Measurements from ENCODE around the gene RANBP3.
A peak's percentile ranks its signal among the peaks of the same experiment; 100 is the strongest.
"Not testable (repeated sequence)": the region's sequence is repeated elsewhere in the genome, so short reads cannot be mapped to it uniquely, and the experiment has no call there.

The RANBP3 gene

GRCh38 chr19:5963855-5964254 is 14.1 kb downstream of the RANBP3 start:
- no peaks in the 10 kb centered on the region for H3K27me3 ChIP-seq (ENCODE audit: control insufficient read depth in 1 of 2, insufficient read depth in 2 of 2, low read length in 2 of 2)
- H3K9me3 ChIP-seq (ENCODE audit: control insufficient read depth in 2 of 2, low read length in 2 of 2), result no peaks in the 10 kb centered on the region
- H3K9ac ChIP-seq (ENCODE audit: low read length in 2 of 2), result no peak overlapping the region
- H3K4me1 ChIP-seq (ENCODE audit: control insufficient read depth, insufficient read depth, low read length), result peaks cover 86% of the 10 kb centered on the region
- no peak overlapping the region for H3K27ac ChIP-seq (ENCODE audit: low read length)
- no peak overlapping the region for H3K4me3 ChIP-seq (ENCODE audit: low read length in 2 of 2)
- H3K36me3 ChIP-seq (ENCODE audit: control insufficient read depth in 2 of 2, insufficient read depth in 2 of 2, low read length in 2 of 2), result no peaks in the 10 kb centered on the region

GRCh38 chr19:5963259-5963658 is 14.7 kb downstream of the RANBP3 start:
- H3K36me3 ChIP-seq (ENCODE audit: control insufficient read depth in 2 of 2, insufficient read depth in 2 of 2, low read length in 2 of 2); H3K9ac ChIP-seq (ENCODE audit: low read length in 2 of 2); H3K4me3 ChIP-seq (ENCODE audit: low read length in 2 of 2); H3K27me3 ChIP-seq (ENCODE audit: control insufficient read depth in 1 of 2, insufficient read depth in 2 of 2, low read length in 2 of 2); H3K9me3 ChIP-seq (ENCODE audit: control insufficient read depth in 2 of 2, low read length in 2 of 2): not testable (repeated sequence)
- Histone ChIP-seq H3K27ac (ENCODE audit: low read length) (peak overlapping the region; percentile 55), H3K4me1 (ENCODE audit: control insufficient read depth, insufficient read depth, low read length) (peaks cover 83% of the 10 kb centered on the region)

DNA sequence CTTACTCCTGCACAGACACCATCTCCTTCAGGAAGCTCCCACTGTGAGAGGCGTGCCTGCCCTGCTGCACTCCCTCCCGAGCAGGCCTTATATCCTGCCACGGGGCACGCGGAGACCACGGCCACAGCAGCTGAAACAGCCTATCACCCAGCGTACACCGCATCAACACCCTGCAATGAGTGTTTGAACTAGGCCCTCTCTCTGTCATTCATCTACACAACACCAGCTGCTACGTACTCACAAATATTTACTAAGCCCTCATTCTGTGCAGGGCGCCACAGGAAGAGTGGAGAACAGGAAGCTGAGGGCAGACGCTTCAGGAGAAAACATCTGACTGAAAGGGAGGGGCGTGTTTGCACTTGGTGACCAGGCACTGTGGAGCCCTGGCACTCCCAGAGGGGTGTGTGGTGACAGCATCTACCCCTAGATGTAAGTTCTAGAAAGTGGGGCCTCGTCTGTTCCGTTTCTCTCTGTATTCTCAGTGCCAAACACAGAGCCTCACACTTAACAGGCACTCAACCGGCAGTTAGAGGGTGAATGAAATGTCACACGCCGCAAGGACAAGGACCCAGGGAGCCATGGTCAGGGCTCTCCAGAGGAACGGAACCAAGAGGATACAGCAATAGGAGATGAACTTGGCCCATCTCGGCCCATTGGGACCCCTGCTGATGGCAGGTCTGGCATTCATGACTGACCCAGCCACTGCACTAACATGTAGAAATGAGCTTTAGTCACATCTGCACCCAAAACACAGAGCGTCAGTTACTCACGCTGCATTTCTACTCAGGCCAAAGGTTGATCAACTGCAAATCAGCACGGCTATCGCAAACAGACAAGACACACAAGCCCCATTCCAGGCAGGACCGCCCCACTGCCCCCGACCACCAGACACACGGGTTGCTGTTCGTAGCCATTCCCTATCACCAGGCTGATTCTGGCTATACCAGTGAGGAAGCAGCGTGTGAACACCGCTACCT is 15.7 kb downstream of the RANBP3 start:
- Histone ChIP-seq H3K9ac (ENCODE audit: low read length in 2 of 2) (peak overlapping the region in 1 of 2 donors; percentile 36), H3K27me3 (ENCODE audit: control insufficient read depth in 1 of 2, insufficient read depth in 2 of 2, low read length in 2 of 2) (no peaks in the 10 kb centered on the region), H3K9me3 (ENCODE audit: control insufficient read depth in 2 of 2, low read length in 2 of 2) (no peaks in the 10 kb centered on the region), H3K36me3 (ENCODE audit: control insufficient read depth in 2 of 2, insufficient read depth in 2 of 2, low read length in 2 of 2) (no peaks in the 10 kb centered on the region), H3K4me3 (ENCODE audit: low read length in 2 of 2) (peak overlapping the region in 1 of 2 donors; percentile 49), H3K27ac (ENCODE audit: low read length) (peak overlapping the region; percentile 55), H3K4me1 (ENCODE audit: control insufficient read depth, insufficient read depth, low read length) (peaks cover 74% of the 10 kb centered on the region)

- Histone ChIP-seq H3K4me1 (ENCODE audit: control insufficient read depth, insufficient read depth, low read length) (peaks cover 74% of the 10 kb centered on the region), H3K4me3 (ENCODE audit: low read length in 2 of 2) (peak overlapping the region in 1 of 2 donors; percentile 49), H3K27ac (ENCODE audit: low read length) (peak overlapping the region; percentile 55)
- H3K9me3 ChIP-seq (ENCODE audit: control insufficient read depth in 2 of 2, low read length in 2 of 2); H3K27me3 ChIP-seq (ENCODE audit: control insufficient read depth in 1 of 2, insufficient read depth in 2 of 2, low read length in 2 of 2); H3K36me3 ChIP-seq (ENCODE audit: control insufficient read depth in 2 of 2, insufficient read depth in 2 of 2, low read length in 2 of 2); H3K9ac ChIP-seq (ENCODE audit: low read length in 2 of 2): not testable (repeated sequence)
Observed at GRCh38 chr19:5961641-5961968, 16.3 kb downstream of the RANBP3 start.

GRCh38 chr19:5960005-5961001 is 17.6 kb downstream of the RANBP3 start:
- Histone ChIP-seq H3K27me3 (ENCODE audit: control insufficient read depth in 1 of 2, insufficient read depth in 2 of 2, low read length in 2 of 2) (no peaks in the 10 kb centered on the region), H3K4me1 (ENCODE audit: control insufficient read depth, insufficient read depth, low read length) (peaks cover 72% of the 10 kb centered on the region), H3K36me3 (ENCODE audit: control insufficient read depth in 2 of 2, insufficient read depth in 2 of 2, low read length in 2 of 2) (no peaks in the 10 kb centered on the region), H3K4me3 (ENCODE audit: low read length in 2 of 2) (peak overlapping the region in 1 of 2 donors; percentile 15), H3K27ac (ENCODE audit: low read length) (peak overlapping the region; percentile 58), H3K9me3 (ENCODE audit: control insufficient read depth in 2 of 2, low read length in 2 of 2) (no peaks in the 10 kb centered on the region), H3K9ac (ENCODE audit: low read length in 2 of 2) (peak overlapping the region in 1 of 2 donors; percentile 44)

- Histone ChIP-seq H3K4me1 (ENCODE audit: control insufficient read depth, insufficient read depth, low read length) (peaks cover 75% of the 10 kb centered on the region), H3K27ac (ENCODE audit: low read length) (peak overlapping the region; percentile 58), H3K9ac (ENCODE audit: low read length in 2 of 2) (no peak overlapping the region), H3K27me3 (ENCODE audit: control insufficient read depth in 1 of 2, insufficient read depth in 2 of 2, low read length in 2 of 2) (no peaks in the 10 kb centered on the region), H3K9me3 (ENCODE audit: control insufficient read depth in 2 of 2, low read length in 2 of 2) (no peaks in the 10 kb centered on the region), H3K36me3 (ENCODE audit: control insufficient read depth in 2 of 2, insufficient read depth in 2 of 2, low read length in 2 of 2) (no peaks in the 10 kb centered on the region), H3K4me3 (ENCODE audit: low read length in 2 of 2) (no peak overlapping the region)
Observed at GRCh38 chr19:5959260-5960004, 18.5 kb downstream of the RANBP3 start.

DNA sequence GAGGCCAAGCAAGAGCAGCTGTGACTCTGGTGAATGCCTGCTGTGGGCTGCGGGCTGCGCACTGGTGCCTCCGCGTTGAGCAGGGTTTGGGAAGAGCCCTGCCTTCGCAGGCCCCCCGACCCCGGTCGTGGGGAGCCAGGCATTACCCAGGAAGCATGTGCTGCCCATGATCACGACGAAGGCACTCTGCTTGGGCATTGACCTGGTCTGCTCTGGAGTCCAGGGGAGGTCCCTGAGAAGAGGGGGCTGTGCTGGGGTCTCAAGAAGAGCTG is 19.2 kb downstream of the RANBP3 start:
- peaks cover 78% of the 10 kb centered on the region for H3K4me1 ChIP-seq (ENCODE audit: control insufficient read depth, insufficient read depth, low read length)
- no peaks in the 10 kb centered on the region for H3K36me3 ChIP-seq (ENCODE audit: control insufficient read depth in 2 of 2, insufficient read depth in 2 of 2, low read length in 2 of 2)
- no peak overlapping the region for H3K4me3 ChIP-seq (ENCODE audit: low read length in 2 of 2)
- no peaks in the 10 kb centered on the region for H3K9me3 ChIP-seq (ENCODE audit: control insufficient read depth in 2 of 2, low read length in 2 of 2)
- H3K9ac ChIP-seq (ENCODE audit: low read length in 2 of 2), result no peak overlapping the region
- no peak overlapping the region for H3K27ac ChIP-seq (ENCODE audit: low read length)
- no peaks in the 10 kb centered on the region for H3K27me3 ChIP-seq (ENCODE audit: control insufficient read depth in 1 of 2, insufficient read depth in 2 of 2, low read length in 2 of 2)

- H3K27me3 ChIP-seq (ENCODE audit: control insufficient read depth in 1 of 2, insufficient read depth in 2 of 2, low read length in 2 of 2), result no peaks in the 10 kb centered on the region
- peaks cover 78% of the 10 kb centered on the region for H3K4me1 ChIP-seq (ENCODE audit: control insufficient read depth, insufficient read depth, low read length)
- no peak overlapping the region for H3K27ac ChIP-seq (ENCODE audit: low read length)
- H3K9ac ChIP-seq (ENCODE audit: low read length in 2 of 2), result no peak overlapping the region
- H3K4me3 ChIP-seq (ENCODE audit: low read length in 2 of 2), result no peak overlapping the region
- no peaks in the 10 kb centered on the region for H3K9me3 ChIP-seq (ENCODE audit: control insufficient read depth in 2 of 2, low read length in 2 of 2)
- H3K36me3 ChIP-seq (ENCODE audit: control insufficient read depth in 2 of 2, insufficient read depth in 2 of 2, low read length in 2 of 2), result no peaks in the 10 kb centered on the region
Observed at GRCh38 chr19:5958074-5958850, 19.7 kb downstream of the RANBP3 start.

DNA sequence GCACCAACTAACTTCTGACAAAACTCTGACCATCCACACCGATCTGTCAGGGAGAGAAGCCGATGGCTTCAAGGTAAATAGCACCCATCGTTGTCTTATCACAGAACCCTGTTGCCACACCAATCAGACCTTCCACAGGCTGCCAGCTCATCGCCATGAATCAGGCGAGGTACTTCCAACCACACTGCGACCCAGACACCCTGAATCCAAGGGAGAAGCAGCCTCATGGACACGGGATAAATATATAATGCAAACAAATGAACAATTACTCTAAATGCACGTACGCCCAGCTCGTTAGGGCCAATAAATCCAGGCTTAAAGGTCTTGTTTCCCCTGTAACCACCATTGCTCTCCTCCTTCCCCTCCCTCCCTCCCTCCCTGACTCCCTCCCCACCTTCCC is 20.8 kb downstream of the RANBP3 start:
- no peak overlapping the region for H3K4me3 ChIP-seq (ENCODE audit: low read length in 2 of 2)
- H3K4me1 ChIP-seq (ENCODE audit: control insufficient read depth, insufficient read depth, low read length), result peaks cover 78% of the 10 kb centered on the region
- H3K27ac ChIP-seq (ENCODE audit: low read length), result no peak overlapping the region
- no peak overlapping the region for H3K9ac ChIP-seq (ENCODE audit: low read length in 2 of 2)
- H3K36me3 ChIP-seq (ENCODE audit: control insufficient read depth in 2 of 2, insufficient read depth in 2 of 2, low read length in 2 of 2), result no peaks in the 10 kb centered on the region
- no peaks in the 10 kb centered on the region for H3K27me3 ChIP-seq (ENCODE audit: control insufficient read depth in 1 of 2, insufficient read depth in 2 of 2, low read length in 2 of 2)
- no peaks in the 10 kb centered on the region for H3K9me3 ChIP-seq (ENCODE audit: control insufficient read depth in 2 of 2, low read length in 2 of 2)

- no peak overlapping the region for H3K27ac ChIP-seq (ENCODE audit: low read length)
- H3K9me3 ChIP-seq (ENCODE audit: control insufficient read depth in 2 of 2, low read length in 2 of 2), result no peaks in the 10 kb centered on the region
- peaks cover 78% of the 10 kb centered on the region for H3K4me1 ChIP-seq (ENCODE audit: control insufficient read depth, insufficient read depth, low read length)
- no peak overlapping the region for H3K9ac ChIP-seq (ENCODE audit: low read length in 2 of 2)
- no peaks in the 10 kb centered on the region for H3K27me3 ChIP-seq (ENCODE audit: control insufficient read depth in 1 of 2, insufficient read depth in 2 of 2, low read length in 2 of 2)
- H3K4me3 ChIP-seq (ENCODE audit: low read length in 2 of 2), result no peak overlapping the region
- no peaks in the 10 kb centered on the region for H3K36me3 ChIP-seq (ENCODE audit: control insufficient read depth in 2 of 2, insufficient read depth in 2 of 2, low read length in 2 of 2)
Observed at GRCh38 chr19:5956728-5957127, 21.2 kb downstream of the RANBP3 start.

Measured in stomach smooth muscle (tissue), 2 donors.